ENCODE data around the gene TMEM87B. TPM values are rescaled to one million over a fixed set of nuclear protein-coding genes. Genes with fewer than 3 reads are reported as not detected.

TMEM87B gene
- total RNA-seq, 2 experiments from 2014 or later, result 13.9 to 22.8 TPM

DNA sequence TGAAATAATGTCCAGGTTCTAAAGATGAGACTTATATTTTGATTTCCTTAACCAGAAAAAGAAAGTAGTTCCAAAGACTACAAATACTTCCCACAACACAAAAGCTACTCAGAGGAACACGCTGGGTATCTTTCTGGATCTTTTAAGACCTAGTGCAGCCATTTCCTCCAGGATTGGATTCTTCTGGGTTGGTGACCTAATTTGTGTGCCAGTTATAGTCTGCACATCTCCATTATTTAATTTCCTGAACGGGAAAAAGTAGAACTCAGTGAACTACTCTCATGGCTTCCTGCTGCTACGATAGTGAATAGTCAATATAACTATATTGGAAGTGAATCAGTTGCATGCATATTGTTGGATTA, 1.5 kb downstream of the TMEM87B start:
- Histone ChIP-seq H3K79me2 (ENCODE audit: insufficient read depth, low read depth, low read length) (peaks cover 17% of the 10 kb centered on the region; the same call in 1 of the 2 replicates), H3K9me2 (ENCODE audit: insufficient read depth, low read length) (no peaks in the 10 kb centered on the region), H3K4me2 (ENCODE audit: low read length) (peak overlapping the region; percentile 90), H2AFZ (ENCODE audit: low read length) (peak overlapping the region; percentile 73; the same call in 1 of the 2 replicates), H3K4me3 (ENCODE audit: low read depth, low read length, poor library complexity, severe bottlenecking) (peak overlapping the region; percentile 82), H4K20me1 (ENCODE audit: insufficient read depth, low read length) (no peaks in the 10 kb centered on the region), H3K36me3 (ENCODE audit: insufficient read depth, low read length) (peaks cover 22% of the 10 kb centered on the region), H3K9me3 (ENCODE audit: low read length) (no peaks in the 10 kb centered on the region), H3K4me1 (ENCODE audit: insufficient read depth, low read length, poor library complexity, severe bottlenecking) (peaks cover 35% of the 10 kb centered on the region), H3K27ac (ENCODE audit: low read depth, low read length, poor library complexity, severe bottlenecking) (peak overlapping the region; percentile 77)
- no peak for TF ChIP-seq EZH2phosphoT487 (IDR thresholded peaks at IDR 0.05; ENCODE audit: borderline replicate concordance, low read depth, low read length)
- TF ChIP-seq, protein P1, sequence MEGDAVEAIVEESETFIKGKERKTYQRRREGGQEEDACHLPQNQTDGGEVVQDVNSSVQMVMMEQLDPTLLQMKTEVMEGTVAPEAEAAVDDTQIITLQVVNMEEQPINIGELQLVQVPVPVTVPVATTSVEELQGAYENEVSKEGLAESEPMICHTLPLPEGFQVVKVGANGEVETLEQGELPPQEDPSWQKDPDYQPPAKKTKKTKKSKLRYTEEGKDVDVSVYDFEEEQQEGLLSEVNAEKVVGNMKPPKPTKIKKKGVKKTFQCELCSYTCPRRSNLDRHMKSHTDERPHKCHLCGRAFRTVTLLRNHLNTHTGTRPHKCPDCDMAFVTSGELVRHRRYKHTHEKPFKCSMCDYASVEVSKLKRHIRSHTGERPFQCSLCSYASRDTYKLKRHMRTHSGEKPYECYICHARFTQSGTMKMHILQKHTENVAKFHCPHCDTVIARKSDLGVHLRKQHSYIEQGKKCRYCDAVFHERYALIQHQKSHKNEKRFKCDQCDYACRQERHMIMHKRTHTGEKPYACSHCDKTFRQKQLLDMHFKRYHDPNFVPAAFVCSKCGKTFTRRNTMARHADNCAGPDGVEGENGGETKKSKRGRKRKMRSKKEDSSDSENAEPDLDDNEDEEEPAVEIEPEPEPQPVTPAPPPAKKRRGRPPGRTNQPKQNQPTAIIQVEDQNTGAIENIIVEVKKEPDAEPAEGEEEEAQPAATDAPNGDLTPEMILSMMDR (conservative IDR thresholded peaks at IDR 0.05; ENCODE audit: low read length), result no peak
- intact Hi-C loops (cut with micrococcal nuclease; ENCODE audit: unreplicated experiment), result loop anchor here (5.0 kb wide), 2 partner anchors 101 to 201 kb away; partner anchors contain the start of gene ZC3H8
- ChIA-PET CTCF (ENCODE audit: unreplicated experiment) (no interaction called here), POLR2A (no interaction called here)
- BruUV-seq (replicated peaks), result TSS peak; percentile 76
- DNase-seq (ENCODE audit: low spot score), result no peak

DNA sequence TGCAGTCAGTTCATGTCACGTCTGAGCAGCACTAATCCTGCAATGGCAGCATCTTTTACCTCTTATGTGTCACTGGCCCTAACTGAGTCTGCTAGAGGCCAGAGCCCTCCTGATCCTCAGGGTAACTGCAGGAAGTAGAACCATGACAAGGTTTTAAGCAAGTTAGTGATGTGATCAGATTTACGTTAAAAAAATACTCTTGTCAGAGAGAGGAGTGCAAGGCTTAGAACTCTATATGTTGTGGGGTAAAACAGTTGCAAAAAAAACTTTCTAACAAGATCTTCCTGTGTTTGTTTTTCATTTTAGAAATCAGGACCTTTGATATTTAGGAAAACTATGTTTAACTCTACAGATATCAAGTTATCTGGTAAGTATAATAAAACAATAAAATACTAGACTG, 4.6 kb downstream of the TMEM87B start:
- H3K9me2 ChIP-seq (ENCODE audit: insufficient read depth, low read length), result no peaks in the 10 kb centered on the region
- ChIA-PET CTCF (ENCODE audit: unreplicated experiment) (no interaction called here), POLR2A (no interaction called here)
- H4K20me1 ChIP-seq (ENCODE audit: insufficient read depth, low read length), result no peaks in the 10 kb centered on the region
- H3K9me3 ChIP-seq (ENCODE audit: low read length), result peaks cover 9% of the 10 kb centered on the region; the same call in 1 of the 2 replicates
- no peak for DNase-seq (ENCODE audit: low spot score)
- H3K4me1 ChIP-seq (ENCODE audit: insufficient read depth, low read length, poor library complexity, severe bottlenecking), result peaks cover 28% of the 10 kb centered on the region
- peaks cover 17% of the 10 kb centered on the region; the same call in 1 of the 2 replicates for H3K79me2 ChIP-seq (ENCODE audit: insufficient read depth, low read depth, low read length)
- no peak for TF ChIP-seq EZH2phosphoT487 (IDR thresholded peaks at IDR 0.05; ENCODE audit: borderline replicate concordance, low read depth, low read length)
- TF ChIP-seq, protein P1 (conservative IDR thresholded peaks at IDR 0.05; ENCODE audit: low read length), result no peak
- BruUV-seq (replicated peaks), result no TSS peak
- intact Hi-C loops (cut with micrococcal nuclease; ENCODE audit: unreplicated experiment), result loop anchor here (5.0 kb wide), 2 partner anchors 98 to 198 kb away; partner anchors contain the start of gene ZC3H8
- no peak overlapping the region for H3K4me2 ChIP-seq (ENCODE audit: low read length)
- peaks cover 53% of the 10 kb centered on the region for H3K36me3 ChIP-seq (ENCODE audit: insufficient read depth, low read length)
- H2AFZ ChIP-seq (ENCODE audit: low read length), result no peak overlapping the region
- no peak overlapping the region for H3K27ac ChIP-seq (ENCODE audit: low read depth, low read length, poor library complexity, severe bottlenecking)
- no peak overlapping the region for H3K4me3 ChIP-seq (ENCODE audit: low read depth, low read length, poor library complexity, severe bottlenecking)

DNA sequence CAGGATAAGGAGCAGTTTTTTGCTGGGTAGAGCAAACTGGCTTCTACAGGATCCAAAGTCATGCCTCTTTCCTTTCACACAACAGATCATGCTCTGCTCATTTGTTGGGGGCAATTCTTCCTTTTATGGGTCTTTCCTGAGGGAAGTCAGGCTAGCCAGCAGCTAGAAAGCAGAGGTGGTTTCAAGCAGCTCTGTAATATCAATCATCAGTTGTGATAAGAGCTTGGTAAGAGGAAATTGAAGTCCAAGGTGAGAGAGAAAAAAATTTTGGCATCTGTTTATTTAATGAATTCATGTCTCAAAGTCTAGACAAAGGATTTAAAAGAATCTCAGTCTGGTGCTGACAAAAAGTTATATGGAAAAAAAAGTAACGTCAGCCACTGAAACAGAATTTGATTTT, 6.2 kb downstream of the TMEM87B start:
- no TSS peak for BruUV-seq (replicated peaks)
- ChIA-PET POLR2A (no interaction called here), CTCF (ENCODE audit: unreplicated experiment) (no interaction called here)
- H3K79me2 ChIP-seq (ENCODE audit: insufficient read depth, low read depth, low read length), result peaks cover 13% of the 10 kb centered on the region; the same call in 1 of the 2 replicates
- no peaks in the 10 kb centered on the region for H4K20me1 ChIP-seq (ENCODE audit: insufficient read depth, low read length)
- no peak for TF ChIP-seq EZH2phosphoT487 (IDR thresholded peaks at IDR 0.05; ENCODE audit: borderline replicate concordance, low read depth, low read length)
- TF ChIP-seq, protein P1 (conservative IDR thresholded peaks at IDR 0.05; ENCODE audit: low read length), result no peak
- no peak overlapping the region for H3K27ac ChIP-seq (ENCODE audit: low read depth, low read length, poor library complexity, severe bottlenecking)
- peaks cover 28% of the 10 kb centered on the region for H3K4me1 ChIP-seq (ENCODE audit: insufficient read depth, low read length, poor library complexity, severe bottlenecking)
- intact Hi-C loops (cut with micrococcal nuclease; ENCODE audit: unreplicated experiment), result no loop called here
- H3K9me2 ChIP-seq (ENCODE audit: insufficient read depth, low read length), result no peaks in the 10 kb centered on the region
- H3K4me3 ChIP-seq (ENCODE audit: low read depth, low read length, poor library complexity, severe bottlenecking), result no peak overlapping the region
- no peak overlapping the region for H3K4me2 ChIP-seq (ENCODE audit: low read length)
- H2AFZ ChIP-seq (ENCODE audit: low read length), result no peak overlapping the region
- H3K9me3 ChIP-seq (ENCODE audit: low read length), result peaks cover 9% of the 10 kb centered on the region; the same call in 1 of the 2 replicates
- DNase-seq (ENCODE audit: low spot score), result no peak
- H3K36me3 ChIP-seq (ENCODE audit: insufficient read depth, low read length), result peaks cover 69% of the 10 kb centered on the region

Measured in OCI-LY7 (cell line).